ENCODE measurements around the gene DNAAF6.
"Not testable (repeated sequence)": the region's sequence is repeated elsewhere in the genome, so short reads cannot be mapped to it uniquely, and the experiment has no call there.

The DNAAF6 gene

DNA sequence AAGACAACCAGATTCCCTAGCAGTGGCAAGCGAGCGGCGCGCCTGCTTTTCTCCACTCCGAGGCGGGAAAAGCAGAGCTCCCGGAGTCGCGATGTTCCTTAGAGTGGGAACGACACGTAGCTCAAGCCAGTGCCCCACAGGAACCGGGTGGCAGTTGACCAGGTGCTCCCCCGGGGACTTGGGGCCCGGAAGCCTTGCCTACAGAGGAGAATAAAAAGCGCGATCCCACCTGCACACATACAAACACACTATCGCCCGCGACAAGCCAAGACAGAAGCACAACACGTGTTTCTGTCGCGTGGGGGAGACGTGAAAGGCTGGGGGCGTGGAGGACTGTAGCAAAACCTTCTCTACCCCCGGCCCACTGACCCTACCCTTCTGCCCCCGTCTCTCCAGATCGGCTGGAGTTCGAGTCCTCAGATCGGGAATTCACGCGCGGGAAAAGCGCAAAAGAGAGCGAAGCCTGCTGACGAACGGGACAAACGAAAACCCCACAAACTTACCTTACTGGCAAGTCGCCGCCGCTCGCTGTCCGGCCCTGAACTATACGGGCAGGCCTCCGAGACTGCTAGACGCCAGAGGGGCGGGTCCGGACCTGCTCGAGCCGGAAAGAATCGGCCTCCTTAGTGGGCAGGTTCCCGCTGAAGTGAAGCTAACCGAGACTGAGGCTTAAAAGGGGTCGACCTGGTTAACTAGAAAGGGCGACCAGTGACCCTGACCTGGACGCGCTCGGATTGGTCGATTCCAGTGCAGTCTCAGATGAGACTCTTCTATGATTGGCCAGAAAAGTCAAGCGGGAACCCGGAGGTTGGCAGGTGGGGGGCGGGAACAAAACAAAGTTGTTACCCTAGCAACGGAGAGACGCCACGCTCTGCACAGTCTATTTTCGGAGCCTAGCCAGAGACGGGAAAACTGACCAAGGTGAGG, at the start of gene DNAAF6, which contains the start of gene NUP62CL:
TSS of gene DNAAF6 (plus strand) at position 842 of the 927 bp plus-strand sequence. CDS start 6,265 bp downstream, outside the sequence.
TSS of gene NUP62CL (minus strand) at position 664 of the 927 bp plus-strand sequence. CDS start 31,287 bp downstream, outside the sequence.
- DNase-seq: peak; percentile 81 to 84

DNA sequence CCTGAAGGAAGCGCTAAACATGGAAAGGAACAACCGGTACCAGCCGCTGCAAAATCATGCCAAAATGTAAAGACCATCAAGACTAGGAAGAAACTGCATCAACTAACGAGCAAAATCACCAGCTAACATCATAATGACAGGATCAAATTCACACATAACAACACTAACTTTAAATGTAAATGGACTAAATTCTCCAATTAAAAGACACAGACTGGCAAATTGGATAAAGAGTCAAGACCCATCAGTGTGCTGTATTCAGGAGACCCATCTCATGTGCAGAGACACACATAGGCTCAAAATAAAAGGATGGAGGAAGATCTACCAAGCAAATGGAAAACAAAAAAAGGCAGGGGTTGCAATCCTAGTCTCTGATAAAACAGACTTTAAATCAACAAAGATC, 48.8 kb upstream of the DNAAF6 start:
- not testable (repeated sequence) for DNase-seq

DNA sequence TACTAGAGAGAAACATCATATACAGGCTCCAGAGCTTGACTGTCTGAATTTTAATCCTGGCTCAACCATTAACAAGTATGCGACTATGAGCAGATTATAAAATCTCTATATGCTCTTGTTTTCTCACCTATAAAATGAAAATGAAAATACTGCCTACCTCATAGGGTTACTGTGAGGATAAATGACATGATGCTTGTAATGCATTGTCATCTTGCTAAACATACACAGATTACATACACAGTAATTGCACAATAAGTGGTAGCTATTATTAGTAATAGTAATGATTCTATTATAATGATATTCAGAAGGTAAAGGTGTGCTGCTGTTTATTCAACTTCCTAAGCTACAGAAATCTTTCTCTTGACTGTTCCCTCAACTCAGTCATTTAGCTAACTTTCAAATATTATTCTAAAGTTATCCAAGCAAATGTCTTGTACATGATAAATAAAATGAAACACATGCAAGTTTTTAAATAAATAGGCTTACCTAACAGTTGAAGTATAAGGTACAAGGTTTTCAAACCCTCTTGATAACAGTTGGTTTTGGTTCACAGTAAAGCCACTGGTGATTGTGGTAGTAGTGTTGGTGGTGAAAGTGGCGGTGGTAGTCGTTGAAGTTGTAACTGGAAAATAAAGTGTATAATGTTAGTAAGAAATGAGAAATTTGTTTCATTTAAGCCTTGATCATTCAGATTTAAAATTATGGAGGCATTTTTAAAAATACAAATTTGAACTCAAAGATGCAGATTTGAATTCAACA, 39.1 kb upstream of the DNAAF6 start:
- no peak for DNase-seq

DNA sequence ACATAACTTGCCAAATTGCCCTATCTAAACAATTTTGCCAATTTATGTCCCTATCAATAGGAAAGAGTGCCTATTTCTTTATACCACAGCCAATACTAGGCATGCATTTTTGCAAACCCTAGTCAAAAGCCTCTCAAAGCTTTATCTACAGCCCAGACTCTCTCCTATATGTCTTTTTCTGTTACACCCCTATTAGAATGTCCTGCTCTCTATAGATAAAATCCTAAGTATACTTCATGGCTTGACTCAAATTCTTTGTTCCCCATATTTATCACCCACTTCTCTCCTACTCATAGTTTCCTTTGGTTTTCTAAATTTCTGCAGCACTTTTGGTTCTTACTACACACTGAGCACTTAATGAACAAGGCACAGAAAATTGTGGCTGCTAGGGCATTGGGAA, 38.2 kb upstream of the DNAAF6 start:
- no peak for DNase-seq

GRCh38 chrX:107168712-107169111, 37.7 kb upstream of the DNAAF6 start:
- DNase-seq: no peak

GRCh38 chrX:107171369-107172102, 34.9 kb upstream of the DNAAF6 start:
- DNase-seq: no peak

DNA sequence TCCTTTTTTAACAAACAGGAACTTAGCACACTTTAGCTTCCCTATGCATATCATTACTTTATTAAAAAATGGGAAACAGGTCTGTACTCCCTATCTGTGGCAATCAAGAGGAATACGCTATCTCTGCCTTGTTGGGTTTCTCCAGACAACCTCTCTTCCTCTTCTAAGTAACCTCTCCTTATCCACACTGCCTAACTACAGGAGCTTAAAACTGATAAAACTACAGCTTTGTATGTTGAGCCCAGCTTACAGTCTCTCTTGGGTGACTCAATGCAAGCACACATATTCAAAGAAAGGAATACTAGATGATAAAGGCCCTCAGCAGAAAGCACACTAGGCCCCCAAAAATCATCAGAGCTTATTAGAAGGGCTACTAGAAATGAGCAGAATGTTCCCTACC, 9.1 kb upstream of the DNAAF6 start:
- DNase-seq: no peak

DNA sequence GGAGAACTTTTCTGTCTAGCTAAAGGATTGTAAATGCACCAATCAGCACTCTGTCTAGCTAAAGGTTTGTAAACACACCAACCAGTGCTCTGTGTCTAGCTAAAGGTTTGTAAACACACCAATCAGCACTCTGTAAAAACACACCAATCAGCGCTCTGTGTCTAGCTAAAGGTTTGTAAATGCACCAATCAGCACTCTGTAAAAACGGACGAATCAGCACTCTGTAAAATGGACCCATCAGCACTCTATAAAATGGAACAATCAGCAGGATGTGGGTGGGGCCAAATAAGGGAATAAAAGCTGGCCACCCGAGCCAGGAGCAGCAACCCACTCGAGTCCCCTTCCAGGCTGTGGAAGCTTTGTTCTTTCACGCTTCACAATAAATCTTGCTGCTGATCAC, 8.3 kb upstream of the DNAAF6 start:
- not testable (repeated sequence) for DNase-seq

- DNase-seq: no peak
Observed at GRCh38 chrX:107199491-107199890, 6.9 kb upstream of the DNAAF6 start.

DNA sequence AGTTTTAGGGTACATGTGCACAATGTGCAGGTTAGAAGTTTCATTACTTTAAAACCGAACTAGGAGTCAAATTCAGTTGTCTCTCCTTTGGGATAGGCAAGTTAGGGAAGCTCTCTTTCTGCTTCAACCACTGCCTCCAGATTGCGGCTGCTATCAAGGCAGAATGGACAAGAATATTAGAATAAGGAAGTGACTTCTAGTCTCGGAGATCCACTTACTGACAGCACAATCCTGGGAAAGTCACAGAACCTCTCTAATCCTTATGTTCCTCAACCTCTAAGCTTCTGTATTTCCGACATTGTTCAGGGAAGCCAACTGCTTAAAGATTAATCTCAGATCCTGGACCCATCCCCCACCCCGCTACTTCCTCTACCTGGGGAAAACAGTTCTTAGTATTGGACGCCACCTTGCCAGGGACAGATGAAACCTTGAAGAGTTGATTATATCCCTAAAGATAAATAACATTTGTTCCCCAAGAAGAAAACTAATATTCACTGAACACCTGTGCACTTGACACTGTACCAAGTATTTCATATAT, 2.3 kb upstream of the DNAAF6 start:
- no peak for DNase-seq

- DNase-seq: no peak
Observed at GRCh38 chrX:107206697-107207065, 270 bp downstream of the DNAAF6 start.

- no peak for DNase-seq
Observed at GRCh38 chrX:107207089-107207488, 678 bp downstream of the DNAAF6 start.

DNA sequence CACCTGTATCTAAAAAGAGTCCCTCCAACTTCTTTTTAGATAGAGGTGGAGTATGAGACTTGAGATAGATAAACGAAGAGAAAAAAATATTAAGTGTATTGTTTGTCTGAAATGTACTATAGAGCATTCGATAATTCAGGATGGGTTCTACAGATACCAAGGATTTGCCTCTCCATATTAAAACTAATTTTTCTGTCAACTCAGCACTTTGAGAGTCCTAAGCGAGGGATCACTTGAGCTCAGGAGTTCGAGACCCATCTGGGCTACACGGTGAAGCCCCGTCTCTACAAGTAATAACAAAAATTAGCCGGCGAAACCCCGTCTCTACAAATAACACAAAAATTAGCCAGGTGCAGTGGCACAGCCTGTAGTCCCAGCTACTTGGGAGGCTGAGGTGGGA, 1.5 kb downstream of the DNAAF6 start:
- DNase-seq: no peak

GRCh38 chrX:107213477-107213876, 7.1 kb downstream of the DNAAF6 start:
- no peak for DNase-seq

DNA sequence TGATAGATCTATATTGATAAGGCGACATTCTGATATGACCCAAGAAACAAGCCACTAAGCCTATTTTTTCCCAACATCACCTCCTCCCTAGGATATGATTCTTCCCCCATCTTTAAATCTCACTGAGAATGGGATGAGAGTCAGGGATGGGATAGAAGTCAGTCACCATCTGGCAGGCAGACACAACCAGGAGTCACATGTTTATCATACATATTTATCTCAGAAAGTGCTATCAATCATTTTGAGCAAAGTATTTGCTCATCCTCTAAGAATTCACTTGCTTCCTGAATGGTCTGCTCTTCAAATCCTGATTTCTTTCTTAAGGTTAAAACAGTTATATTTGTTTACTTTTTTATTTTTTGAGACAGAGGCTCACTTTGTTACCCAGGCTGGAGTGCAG, 20.3 kb downstream of the DNAAF6 start:
- no peak for DNase-seq

GRCh38 chrX:107227780-107228485, 21.5 kb downstream of the DNAAF6 start:
- no peak for DNase-seq

- DNase-seq: no peak
Observed at GRCh38 chrX:107228486-107228819, 22.0 kb downstream of the DNAAF6 start.

DNA sequence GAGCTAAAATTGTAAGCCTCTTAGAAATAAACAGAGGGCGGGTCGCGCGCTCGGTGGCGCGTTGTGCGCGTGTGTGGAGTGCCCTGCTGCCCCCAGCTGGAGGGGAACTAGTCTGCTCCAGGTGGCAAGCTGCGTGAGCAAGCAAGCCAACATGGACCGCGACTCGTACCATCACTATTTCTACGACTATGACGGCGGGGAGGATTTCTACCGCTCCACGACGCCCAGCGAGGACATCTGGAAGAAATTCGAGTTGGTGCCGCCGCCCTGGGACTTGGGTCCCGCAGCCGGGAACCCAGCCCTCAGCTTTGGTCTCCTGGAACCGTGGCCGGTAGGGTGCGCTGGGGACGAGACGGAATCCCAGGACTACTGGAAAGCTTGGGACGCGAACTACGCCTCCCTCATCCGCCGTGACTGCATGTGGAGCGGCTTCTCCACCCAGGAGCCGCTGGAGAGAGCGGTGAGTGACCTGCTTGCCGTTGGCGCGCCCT, 66.1 kb downstream of the DNAAF6 start:
- peak in 1 of 2 donors; percentile 1 for DNase-seq

GRCh38 chrX:107273795-107274194, 67.4 kb downstream of the DNAAF6 start:
- DNase-seq: no peak

- no peak for DNase-seq
Observed at GRCh38 chrX:107288676-107289075, 82.3 kb downstream of the DNAAF6 start.

DNA sequence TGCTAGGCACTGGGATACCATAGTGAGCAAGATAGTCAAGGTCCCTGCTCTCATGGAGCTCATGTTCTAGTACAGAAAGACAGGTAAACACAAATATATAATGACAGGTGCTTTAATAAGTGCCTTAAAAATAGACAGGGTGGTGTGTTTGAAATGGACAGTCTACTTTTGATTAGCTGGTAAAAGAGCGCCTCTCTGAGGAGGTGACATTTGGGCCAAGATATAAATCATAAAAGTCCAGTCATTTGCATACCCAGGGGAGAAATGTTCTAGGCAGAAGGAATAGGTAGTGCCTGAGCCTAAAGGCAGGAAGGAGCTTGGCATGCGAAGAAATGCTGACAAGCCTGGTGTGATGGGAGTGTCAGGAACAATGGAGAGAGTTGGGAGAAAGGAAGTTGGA, 83.6 kb downstream of the DNAAF6 start:
- DNase-seq: no peak

DNA sequence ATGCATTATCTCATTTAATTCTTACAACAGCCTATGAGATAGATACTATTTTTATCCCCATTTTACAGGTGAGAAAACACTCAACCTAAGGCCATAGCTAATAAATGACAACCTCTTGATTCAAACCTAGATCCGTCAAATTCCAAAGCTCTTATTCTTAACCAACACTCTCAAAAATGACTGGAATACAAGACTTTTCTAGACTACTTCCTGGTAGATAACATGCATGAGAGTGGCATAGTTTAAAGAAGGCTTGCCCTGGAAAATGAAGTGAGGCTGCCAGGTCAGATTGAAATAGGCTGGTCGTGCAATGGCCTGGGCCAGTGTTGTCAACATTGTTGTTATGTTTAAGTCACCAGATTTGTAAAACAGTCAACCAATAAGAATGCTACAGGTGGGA, 86.6 kb downstream of the DNAAF6 start:
- DNase-seq: no peak

Data from CD4-positive, alpha-beta T cell treated with Interferon alpha-2 for 1 hour (primary cell).